Glutamatergic neuron (in vitro differentiated cells): ENCODE data around the gene DOCK9. TPM values are rescaled to one million over a fixed set of nuclear protein-coding genes. Genes with fewer than 3 reads are reported as not detected.

ENCODE experiments used
- DNase-seq: peaks from one replicate; pipeline ENCODE4 v3.0.0; 2022
- H3K27ac Mint-ChIP-seq: one replicate; pipeline ENCODE4 v1.8.0; 2020; ENCODE audit warnings: mild to moderate bottlenecking, mixed read lengths, inconsistent platforms; ENCODE audit not compliant: unreplicated experiment
- H3K27me3 Mint-ChIP-seq: one replicate; pipeline ENCODE4 v1.8.0; 2020; ENCODE audit warnings: mild to moderate bottlenecking, moderate library complexity, mixed read lengths, inconsistent platforms; ENCODE audit not compliant: unreplicated experiment
- H3K36me3 Mint-ChIP-seq: one replicate; pipeline ENCODE4 v1.8.0; 2020; ENCODE audit warnings: mild to moderate bottlenecking, mixed read lengths, inconsistent platforms; ENCODE audit not compliant: unreplicated experiment
- H3K4me1 Mint-ChIP-seq: one replicate; pipeline ENCODE4 v1.8.0; 2020; ENCODE audit warnings: mild to moderate bottlenecking, low read depth, mixed read lengths, inconsistent platforms; ENCODE audit not compliant: unreplicated experiment
- H3K4me3 Mint-ChIP-seq: one replicate; pipeline ENCODE4 v1.8.0; 2020; ENCODE audit warnings: mild to moderate bottlenecking, mixed read lengths, inconsistent platforms; ENCODE audit not compliant: unreplicated experiment
- H3K9me3 Mint-ChIP-seq: one replicate; pipeline ENCODE4 v1.8.0; 2020; ENCODE audit warnings: mild to moderate bottlenecking, moderate library complexity, mixed read lengths, inconsistent platforms; ENCODE audit not compliant: unreplicated experiment
- total RNA-seq: library from RNA; stranded (reverse); fragmentation: NEBNext Ultra II Directional; extraction: Animal tissue kit (Norgen Biotek cat#: 25700); gene quantifications from one replicate; pipeline ENCODE4 v1.2.1, GENCODE V29; 2021; ENCODE audit not compliant: unreplicated experiment
- TF ChIP-seq, protein P1 (sequence below): fragments of 200-600 bp; sonication (generic); IDR thresholded peaks from one replicate; pipeline ENCODE4 v1.5.0; 2021; ENCODE audit not compliant: partially characterized antibody, unreplicated experiment

DOCK9 gene
- total RNA-seq, 1 donor from 2014 or later: 4.5 TPM

- TF ChIP-seq, protein P1, sequence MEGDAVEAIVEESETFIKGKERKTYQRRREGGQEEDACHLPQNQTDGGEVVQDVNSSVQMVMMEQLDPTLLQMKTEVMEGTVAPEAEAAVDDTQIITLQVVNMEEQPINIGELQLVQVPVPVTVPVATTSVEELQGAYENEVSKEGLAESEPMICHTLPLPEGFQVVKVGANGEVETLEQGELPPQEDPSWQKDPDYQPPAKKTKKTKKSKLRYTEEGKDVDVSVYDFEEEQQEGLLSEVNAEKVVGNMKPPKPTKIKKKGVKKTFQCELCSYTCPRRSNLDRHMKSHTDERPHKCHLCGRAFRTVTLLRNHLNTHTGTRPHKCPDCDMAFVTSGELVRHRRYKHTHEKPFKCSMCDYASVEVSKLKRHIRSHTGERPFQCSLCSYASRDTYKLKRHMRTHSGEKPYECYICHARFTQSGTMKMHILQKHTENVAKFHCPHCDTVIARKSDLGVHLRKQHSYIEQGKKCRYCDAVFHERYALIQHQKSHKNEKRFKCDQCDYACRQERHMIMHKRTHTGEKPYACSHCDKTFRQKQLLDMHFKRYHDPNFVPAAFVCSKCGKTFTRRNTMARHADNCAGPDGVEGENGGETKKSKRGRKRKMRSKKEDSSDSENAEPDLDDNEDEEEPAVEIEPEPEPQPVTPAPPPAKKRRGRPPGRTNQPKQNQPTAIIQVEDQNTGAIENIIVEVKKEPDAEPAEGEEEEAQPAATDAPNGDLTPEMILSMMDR: no peak
- H3K4me3 Mint-ChIP-seq: no peak overlapping the region
- H3K27ac Mint-ChIP-seq: no peak overlapping the region
- H3K36me3 Mint-ChIP-seq: no peaks in the 10 kb centered on the region
- H3K4me1 Mint-ChIP-seq: peaks cover 5% of the 10 kb centered on the region
- no peaks in the 10 kb centered on the region for H3K9me3 Mint-ChIP-seq
- DNase-seq: no peak
- peaks cover 4% of the 10 kb centered on the region for H3K27me3 Mint-ChIP-seq
Observed at GRCh38 chr13:98963917-98964316, 13.9 kb downstream of the DOCK9 start.

DNA sequence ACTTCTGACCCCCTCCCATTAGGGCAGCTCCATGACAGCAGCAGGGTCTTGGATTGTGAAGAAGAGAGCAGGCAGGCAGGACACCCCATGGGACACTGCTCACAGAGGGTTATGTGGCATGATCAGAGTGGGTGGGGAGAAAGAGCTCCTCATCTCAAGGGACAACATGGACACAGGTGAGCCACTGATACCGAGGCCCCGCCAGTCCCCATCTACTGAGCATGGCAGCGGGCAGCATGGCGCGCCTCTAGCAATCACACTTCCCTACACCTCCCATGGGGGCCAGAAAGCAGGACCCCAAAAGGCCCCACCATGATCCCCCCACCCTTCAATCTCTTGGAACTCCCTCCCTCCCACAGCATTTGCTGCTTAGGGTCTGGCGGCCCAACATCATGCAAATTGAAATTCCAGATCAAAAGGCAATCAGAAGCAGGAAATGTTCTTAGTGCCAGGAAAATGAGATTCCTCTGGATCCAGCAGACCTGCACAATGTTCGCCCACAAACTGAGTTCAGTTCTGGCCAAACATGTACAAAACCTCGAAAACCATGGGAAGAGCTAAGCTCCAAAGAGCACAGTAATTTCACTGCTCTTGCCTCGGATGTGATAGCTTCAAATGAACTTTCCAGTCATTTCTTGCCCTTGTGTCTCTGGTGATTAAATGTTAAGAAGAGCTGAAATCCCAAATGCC, 14.8 kb downstream of the DOCK9 start:
- Mint-ChIP-seq H3K27ac (no peak overlapping the region), H3K36me3 (no peaks in the 10 kb centered on the region), H3K27me3 (peaks cover 4% of the 10 kb centered on the region), H3K9me3 (no peaks in the 10 kb centered on the region), H3K4me3 (no peak overlapping the region), H3K4me1 (peaks cover 5% of the 10 kb centered on the region)
- TF ChIP-seq, protein P1: no peak
- DNase-seq: no peak

DNA sequence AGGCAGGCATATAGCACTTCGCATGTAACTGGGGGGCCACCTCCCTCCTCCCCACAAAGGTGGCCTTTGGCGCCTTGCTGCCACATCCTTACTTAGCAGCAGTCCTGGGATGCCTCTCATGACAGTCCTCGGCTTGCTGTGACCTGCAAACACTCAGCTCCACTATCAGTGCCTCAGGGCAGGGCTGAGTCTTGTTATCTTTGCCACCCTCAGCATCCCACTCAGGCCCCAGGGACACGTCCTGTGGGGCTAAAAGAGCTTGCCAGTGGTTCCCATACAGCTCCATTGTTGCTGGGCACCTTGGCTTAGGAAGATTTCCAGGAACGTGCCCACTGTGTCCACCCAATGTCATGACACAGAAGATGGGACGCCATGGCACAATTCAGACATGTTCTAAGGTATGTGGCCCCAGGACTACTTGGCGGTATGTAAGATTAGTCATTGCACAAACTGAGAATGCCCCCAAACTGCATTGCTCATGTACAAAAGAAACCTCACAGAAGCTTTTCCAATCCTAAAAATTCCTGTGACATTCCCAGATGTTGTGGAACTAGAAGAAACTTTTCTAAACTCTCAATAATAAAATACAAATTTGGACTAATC, 16.3 kb downstream of the DOCK9 start:
- H3K9me3 Mint-ChIP-seq: no peaks in the 10 kb centered on the region
- no peak overlapping the region for H3K27ac Mint-ChIP-seq
- H3K4me1 Mint-ChIP-seq: peaks cover 5% of the 10 kb centered on the region
- H3K27me3 Mint-ChIP-seq: peaks cover 4% of the 10 kb centered on the region
- no peaks in the 10 kb centered on the region for H3K36me3 Mint-ChIP-seq
- H3K4me3 Mint-ChIP-seq: no peak overlapping the region
- TF ChIP-seq, protein P1: no peak
- DNase-seq: no peak

GRCh38 chr13:98960606-98961502, 17.0 kb downstream of the DOCK9 start:
- H3K27me3 Mint-ChIP-seq: peaks cover 4% of the 10 kb centered on the region
- no peak overlapping the region for H3K4me3 Mint-ChIP-seq
- TF ChIP-seq, protein P1: no peak
- no peaks in the 10 kb centered on the region for H3K36me3 Mint-ChIP-seq
- no peak for DNase-seq
- no peak overlapping the region for H3K27ac Mint-ChIP-seq
- no peaks in the 10 kb centered on the region for H3K9me3 Mint-ChIP-seq
- peaks cover 5% of the 10 kb centered on the region for H3K4me1 Mint-ChIP-seq
